NB4 (cell line): ENCODE results near the gene UBASH3A.

Experiments used
- DNase-seq: peaks from one replicate; pipeline ENCODE4 v3.0.0; 2010; ENCODE audit warnings: low read depth
- H3K4me3 ChIP-seq: one replicate; pipeline ENCODE4 v1.5.1; 2011; ENCODE audit warnings: mild to moderate bottlenecking, low read depth, low read length, moderate library complexity
- CTCF ChIP-seq: IDR thresholded peaks from one replicate; pipeline ENCODE4 v1.5.1; 2012; ENCODE audit warnings: low read depth, low read length
- MAX ChIP-seq: IDR thresholded peaks from 2 replicates; pipeline ENCODE4 v1.6.1; 2011; ENCODE audit warnings: low read depth, low read length
- MYC ChIP-seq: IDR thresholded peaks from 2 replicates; pipeline ENCODE4 v1.6.1; 2011; ENCODE audit warnings: low read depth, low read length
- POLR2A ChIP-seq: IDR thresholded peaks from 2 replicates; pipeline ENCODE4 v1.6.1; 2011; ENCODE audit warnings: mild to moderate bottlenecking; ENCODE audit not compliant: insufficient read length; ENCODE audit errors: extremely low read depth

Gene UBASH3A

GRCh38 chr21:42435833-42436232, 32.1 kb downstream of the UBASH3A start:
- TF ChIP-seq POLR2A (no peak), CTCF (no peak), MAX (no peak), MYC (no peak)
- no peak for DNase-seq
- H3K4me3 ChIP-seq = no peak overlapping the region

GRCh38 chr21:42436914-42437313, 33.2 kb downstream of the UBASH3A start:
- TF ChIP-seq POLR2A (no peak), MYC (no peak), CTCF (no peak), MAX (no peak)

GRCh38 chr21:42437786-42438185, 34.1 kb downstream of the UBASH3A start:
- DNase-seq = peak; percentile 42
- TF ChIP-seq MAX (peak; percentile 20; the same call in 1 of the 2 replicates), MYC (no peak)
- no peak overlapping the region for H3K4me3 ChIP-seq

More at GRCh38 chr21:42436914-42437313, 33.2 kb downstream of the UBASH3A start:
- DNase-seq = no peak
- H3K4me3 ChIP-seq = no peak overlapping the region

GRCh38 chr21:42438316-42439205, 34.9 kb downstream of the UBASH3A start:
- TF ChIP-seq CTCF = no peak
- no peak for TF ChIP-seq MAX
- no peak for TF ChIP-seq POLR2A
- no peak for TF ChIP-seq MYC
- no peak for DNase-seq
- no peak overlapping the region for H3K4me3 ChIP-seq

- DNase-seq = peak; percentile 47
- TF ChIP-seq MYC (no peak), CTCF (no peak), MAX (no peak)
- no peak overlapping the region for H3K4me3 ChIP-seq
These were observed 35.8 kb downstream of the UBASH3A start for GRCh38 chr21:42439284-42440186.

- TF ChIP-seq POLR2A (no peak), MYC (no peak), CTCF (no peak), MAX (no peak)
- no peak overlapping the region for H3K4me3 ChIP-seq
- DNase-seq = no peak
These were observed 36.6 kb downstream of the UBASH3A start for GRCh38 chr21:42440187-42440792.
